Midbrain (tissue), 1 donor: ENCODE results near the gene NEK2.
A peak's percentile ranks its signal among the peaks of the same experiment; 100 is the strongest.
"Not testable (repeated sequence)": the region's sequence is repeated elsewhere in the genome, so short reads cannot be mapped to it uniquely, and the experiment has no call there.

Experiments used
- DNase-seq: peaks from one replicate; lab custom pipeline; 2025; lab: John Stamatoyannopoulos, UW

Gene NEK2

DNA sequence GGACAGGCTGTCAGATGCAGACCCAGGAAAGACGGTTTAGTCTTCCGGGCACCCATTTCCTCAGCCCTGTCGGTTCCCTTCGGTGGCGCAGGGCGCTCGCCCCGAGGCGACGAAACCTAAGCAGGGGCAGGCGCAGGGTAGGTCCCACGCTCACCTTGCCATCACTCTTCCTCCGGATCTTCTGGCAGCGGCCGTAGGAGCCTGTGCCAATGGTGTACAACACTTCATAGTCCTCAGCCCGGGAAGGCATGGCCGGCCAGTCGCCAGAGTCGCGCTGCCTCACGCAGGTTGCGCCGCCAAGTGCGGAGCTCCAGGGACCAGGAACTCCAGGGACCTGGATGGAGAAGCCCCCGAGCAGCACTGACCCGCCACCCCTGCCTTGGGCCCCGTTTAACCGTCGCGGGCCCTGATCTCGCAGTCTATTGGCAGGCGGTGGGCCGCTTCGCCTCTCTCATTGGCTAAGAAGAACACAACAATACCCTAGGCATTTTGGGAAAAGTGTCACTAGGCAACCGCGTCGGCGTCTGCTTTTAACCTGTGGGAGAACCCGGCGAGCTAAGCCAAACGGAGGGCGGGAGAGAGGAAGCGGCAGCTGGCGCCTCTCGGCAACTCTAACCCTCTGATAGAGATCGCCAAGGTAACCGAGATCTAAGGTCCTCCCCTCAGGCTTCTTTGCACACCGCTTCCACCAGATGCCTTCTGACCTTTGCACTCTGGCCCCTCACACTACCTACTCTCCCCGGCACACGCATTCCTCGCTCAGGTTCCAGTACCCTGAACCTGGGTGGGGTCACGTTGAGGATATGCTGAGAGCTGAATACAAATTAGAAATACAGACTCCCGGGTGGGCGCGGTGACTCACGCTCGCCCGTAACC lies at the start of gene NEK2:
NEK2 (minus strand) TSS at position 392 of the 876 bp plus-strand sequence; CDS start at position 250, 142 bp downstream.
- DNase-seq: peak; percentile 83

GRCh38 chr1:211724687-211725196 lies 49.3 kb upstream of the NEK2 start:
- DNase-seq: no peak

GRCh38 chr1:211723273-211723672 lies 47.9 kb upstream of the NEK2 start:
- DNase-seq: no peak

DNA sequence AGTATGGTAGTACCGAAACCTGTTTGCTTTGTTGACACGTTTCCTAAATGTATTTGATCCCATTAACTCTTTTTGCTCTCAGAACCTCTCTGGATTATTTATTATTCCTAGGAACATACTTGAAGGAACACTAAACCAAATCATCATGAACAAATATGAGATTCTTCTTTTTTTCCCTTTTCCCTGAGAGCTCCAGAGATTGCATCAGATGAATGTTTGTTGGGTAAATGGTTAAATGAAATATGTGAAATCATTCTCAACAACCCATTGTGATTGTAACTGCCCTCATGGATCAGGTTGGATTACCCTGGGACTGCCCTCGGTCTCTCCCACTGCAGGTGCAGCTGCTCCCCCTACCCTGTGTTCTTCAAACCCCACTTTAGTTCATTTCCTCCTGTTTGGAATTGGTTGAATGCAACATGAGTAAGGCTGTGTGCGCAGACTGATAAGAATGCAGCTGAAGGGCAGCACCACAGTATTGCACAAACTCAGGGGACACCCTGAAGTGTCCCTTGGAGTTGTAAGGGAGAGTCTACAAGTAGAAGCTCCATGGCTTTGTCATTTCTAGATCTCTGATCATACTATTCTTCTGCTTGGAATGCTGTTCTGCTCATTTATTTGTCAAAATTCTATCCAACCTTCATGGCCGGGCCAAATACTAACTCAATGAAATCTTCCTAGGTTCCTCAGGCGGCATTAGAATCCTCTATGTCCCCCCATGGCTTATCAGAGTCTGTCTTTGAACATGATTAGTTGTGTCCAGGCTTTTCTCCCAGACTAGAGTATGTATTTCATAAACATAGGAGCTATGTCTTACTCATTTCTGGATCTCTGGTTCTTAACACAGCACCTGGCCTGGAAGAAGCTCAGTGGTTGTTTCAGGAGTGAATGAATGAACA lies 47.1 kb upstream of the NEK2 start:
- no peak for DNase-seq

- DNase-seq: not testable (repeated sequence)
Measured at GRCh38 chr1:211716555-211716954, 41.1 kb upstream of the NEK2 start.

- no peak for DNase-seq
Measured at GRCh38 chr1:211715971-211716370, 40.5 kb upstream of the NEK2 start.

DNA sequence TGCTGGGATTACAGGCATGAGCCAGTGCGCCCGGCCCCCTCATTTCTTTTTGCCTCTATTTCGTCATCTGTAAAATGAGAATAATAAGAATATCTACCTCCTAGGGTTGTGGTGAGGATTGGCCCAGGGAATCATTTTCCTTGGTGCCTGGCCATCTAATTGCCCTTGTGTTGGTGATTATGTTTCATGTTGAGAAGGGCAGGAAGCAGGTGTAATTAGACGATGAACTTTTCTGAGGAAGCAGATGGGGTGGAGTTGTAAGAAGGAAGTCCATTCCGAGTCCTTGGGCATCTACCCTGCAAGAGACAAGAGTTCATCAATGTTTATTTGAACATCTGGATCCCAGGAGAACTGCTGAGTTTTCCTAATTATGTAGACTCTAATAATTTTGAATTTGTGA lies 38.7 kb upstream of the NEK2 start:
- DNase-seq: no peak

- no peak for DNase-seq
Measured at GRCh38 chr1:211713231-211713630, 37.8 kb upstream of the NEK2 start.

DNA sequence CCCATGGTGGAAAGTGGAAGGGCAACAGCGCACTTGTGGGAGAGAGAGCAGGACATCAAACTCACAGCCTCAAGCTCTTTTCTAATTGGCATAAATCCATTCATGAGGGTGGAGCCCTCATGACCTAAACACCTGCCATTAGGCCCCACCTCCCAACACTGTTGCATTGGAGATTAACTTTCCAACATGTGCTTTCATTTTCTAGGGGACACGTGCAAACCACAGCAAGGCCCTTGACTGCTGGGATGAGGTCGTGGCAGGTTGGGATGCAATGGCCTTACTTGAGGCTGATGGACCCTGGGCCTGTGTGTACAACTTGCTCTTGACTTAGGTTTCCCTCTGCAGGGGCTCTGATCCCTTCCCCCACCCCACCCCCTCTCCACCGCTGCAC lies 35.9 kb upstream of the NEK2 start:
- DNase-seq: no peak

- DNase-seq: no peak
Measured at GRCh38 chr1:211710566-211711314, 35.3 kb upstream of the NEK2 start.

DNA sequence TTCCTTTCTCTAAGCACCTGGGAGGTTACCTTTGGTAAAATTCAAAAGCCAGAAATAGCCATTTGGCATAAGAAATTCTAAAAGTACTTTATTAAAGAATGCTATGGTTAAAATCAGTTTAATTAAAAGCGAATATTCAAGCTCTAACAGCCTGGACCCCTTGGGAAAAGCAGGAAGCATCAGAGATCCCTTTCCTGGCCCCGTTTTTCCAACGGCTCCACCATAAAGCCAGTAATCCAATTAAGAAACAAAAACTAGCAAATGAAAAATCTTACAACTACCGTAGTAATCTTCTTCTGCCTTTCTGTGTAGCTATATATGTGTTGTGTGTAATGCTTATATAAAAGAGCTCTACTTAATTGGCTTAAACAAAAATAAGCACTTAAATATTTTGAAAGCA lies 33.5 kb upstream of the NEK2 start:
- no peak for DNase-seq

DNA sequence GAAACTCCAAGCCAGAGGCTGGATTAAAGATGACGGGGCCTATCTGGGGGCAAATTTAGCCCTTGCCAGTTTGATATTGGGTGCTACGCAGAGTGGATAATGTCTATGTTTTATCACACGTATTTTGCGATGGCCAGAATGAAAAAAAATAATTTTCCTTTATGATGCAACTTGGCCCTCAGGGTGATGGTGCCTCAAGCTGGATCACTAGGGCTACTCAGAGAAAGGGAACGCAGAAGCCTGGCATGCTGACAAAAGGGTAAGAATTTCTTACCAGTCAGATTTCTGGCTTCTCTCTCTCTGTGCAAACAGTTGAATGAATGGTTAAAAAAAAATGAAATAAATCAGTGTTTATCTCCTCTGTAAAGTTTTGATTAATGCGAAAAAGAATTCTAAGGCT lies 32.6 kb upstream of the NEK2 start:
- no peak for DNase-seq

GRCh38 chr1:211705467-211706091 lies 30.2 kb upstream of the NEK2 start:
- DNase-seq: no peak

- DNase-seq: no peak
Measured at GRCh38 chr1:211704543-211704942, 29.1 kb upstream of the NEK2 start.

GRCh38 chr1:211703812-211704537 lies 28.6 kb upstream of the NEK2 start:
- peak; percentile 9 for DNase-seq

DNA sequence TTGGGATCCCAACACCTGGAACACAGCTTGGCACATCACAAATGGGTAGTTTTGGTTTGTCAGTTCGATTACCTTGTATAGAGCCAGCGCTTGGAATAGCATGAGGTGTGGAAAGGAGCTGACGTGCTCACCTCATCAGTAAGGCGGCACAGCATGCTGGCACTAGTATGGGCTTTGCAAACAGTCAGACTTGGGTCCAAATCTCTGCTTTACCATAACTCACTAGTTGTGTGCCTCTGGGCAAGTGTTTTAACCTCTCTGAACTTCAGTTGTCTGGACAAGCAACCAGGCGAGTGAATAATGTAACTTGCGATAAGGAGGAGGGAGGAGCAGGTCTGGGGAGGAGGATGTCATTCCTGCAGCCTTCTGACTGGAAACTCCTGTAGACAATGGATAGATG lies 26.3 kb upstream of the NEK2 start:
- DNase-seq: no peak

DNA sequence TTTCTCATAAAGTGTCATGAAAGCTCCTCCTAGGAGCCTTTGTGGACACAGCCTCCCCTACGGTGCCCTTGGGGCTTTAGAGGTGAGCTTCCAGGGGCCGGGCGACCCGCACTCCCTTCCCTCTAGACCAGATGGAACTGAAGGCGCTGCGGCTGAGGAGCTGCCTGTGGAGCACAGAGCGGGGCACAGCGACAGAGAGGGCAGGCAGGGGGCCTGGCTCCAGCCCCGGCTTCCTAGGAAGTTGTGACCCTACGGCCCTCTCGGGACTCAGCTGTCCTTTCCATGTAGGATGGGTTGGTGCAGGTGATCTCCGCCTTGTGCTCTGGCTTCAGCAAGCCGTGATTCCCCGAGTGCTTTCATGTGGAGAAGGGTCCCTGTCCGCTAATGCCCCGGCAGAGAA lies 23.6 kb upstream of the NEK2 start:
- DNase-seq: no peak

GRCh38 chr1:211698161-211699026 lies 23.0 kb upstream of the NEK2 start:
- DNase-seq: peak; percentile 85

GRCh38 chr1:211697356-211697755 lies 21.9 kb upstream of the NEK2 start:
- no peak for DNase-seq
